Neural progenitor cell (in vitro differentiated cells): Measurements from ENCODE around the gene WBP2. TPM values are rescaled to one million over a fixed set of nuclear protein-coding genes. Genes with fewer than 3 reads are reported as not detected.
A peak's percentile ranks its signal among the peaks of the same experiment; 100 is the strongest.
"Not testable (repeated sequence)": the region's sequence is repeated elsewhere in the genome, so short reads cannot be mapped to it uniquely, and the experiment has no call there.

ENCODE experiments used
- DNase-seq: peaks from one replicate; pipeline ENCODE4 v3.0.0-alpha.2; 2016; ENCODE audit warnings: low spot score
- H2AFZ ChIP-seq: fragments of 200-600 bp; sonication (generic); replicated peaks from 2 replicates; pipeline ENCODE4 v1.6.1; 2016; ENCODE audit warnings: antibody characterized with exemption
- H3F3A ChIP-seq: fragments of 200-600 bp; sonication (generic); 2 replicates; pipeline ENCODE4 v1.6.1; 2016; ENCODE audit warnings: antibody characterized with exemption, low read depth
- H3K27ac ChIP-seq: fragments of 200-600 bp; sonication (generic); 2 replicates; pipeline ENCODE4 v1.5.1; 2016; ENCODE audit warnings: mild to moderate bottlenecking
- H3K27me3 ChIP-seq: fragments of 200-600 bp; sonication (generic); 2 replicates; pipeline ENCODE4 v1.6.1; 2016; ENCODE audit warnings: mild to moderate bottlenecking, moderate library complexity
- H3K36me3 ChIP-seq: fragments of 200-600 bp; sonication (generic); 2 replicates; pipeline ENCODE4 v1.5.1; 2016
- H3K4me1 ChIP-seq: fragments of 200-600 bp; sonication (generic); 2 replicates; pipeline ENCODE4 v1.6.1; 2016; ENCODE audit warnings: mixed run types
- H3K4me2 ChIP-seq: fragments of 200-600 bp; sonication (generic); 2 replicates; pipeline ENCODE4 v1.6.1; 2016
- H3K4me3 ChIP-seq: fragments of 200-600 bp; sonication (generic); 2 replicates; pipeline ENCODE4 v1.5.1; 2016
- H3K79me2 ChIP-seq: fragments of 200-600 bp; sonication (generic); 2 replicates; pipeline ENCODE4 v1.6.1; 2016; ENCODE audit warnings: low read depth
- H3K9ac ChIP-seq: fragments of 200-600 bp; sonication (generic); 2 replicates; pipeline ENCODE4 v1.6.1; 2016
- H3K9me3 ChIP-seq: fragments of 200-600 bp; sonication (generic); 2 replicates; pipeline ENCODE4 v1.5.1; 2016; ENCODE audit warnings: low read depth
- H4K20me1 ChIP-seq: fragments of 200-600 bp; sonication (generic); 2 replicates; pipeline ENCODE4 v1.6.1; 2016; ENCODE audit warnings: low read depth
- H3K27ac Mint-ChIP-seq: 3 replicates; pipeline ENCODE4 v1.8.0; 2021; ENCODE audit warnings: mixed read lengths
- H3K27me3 Mint-ChIP-seq: 2 replicates; pipeline ENCODE4 v1.8.0; 2022; ENCODE audit warnings: low read depth, mild to moderate bottlenecking, inconsistent platforms, moderate library complexity, mixed read lengths; ENCODE audit not compliant: insufficient read depth
- H3K36me3 Mint-ChIP-seq: 3 replicates; pipeline ENCODE4 v1.8.0; 2021; ENCODE audit warnings: mixed read lengths
- H3K4me1 Mint-ChIP-seq: 3 replicates; pipeline ENCODE4 v1.8.0; 2021; ENCODE audit warnings: mixed read lengths
- H3K4me3 Mint-ChIP-seq: 3 replicates; pipeline ENCODE4 v1.8.0; 2021; ENCODE audit warnings: mild to moderate bottlenecking, moderate library complexity, mixed read lengths
- H3K9me3 Mint-ChIP-seq: 3 replicates; pipeline ENCODE4 v1.8.0; 2020; ENCODE audit warnings: mixed read lengths
- CTCF ChIP-seq: fragments of 200-600 bp; sonication (generic); IDR thresholded peaks from 2 replicates; pipeline ENCODE4 v1.5.1; 2017; ENCODE audit warnings: antibody characterized with exemption, mild to moderate bottlenecking
- EZH2 ChIP-seq: fragments of 200-600 bp; sonication (generic); IDR thresholded peaks from 2 replicates; pipeline ENCODE4 v1.6.1; 2017; ENCODE audit warnings: antibody characterized with exemption, mild to moderate bottlenecking, moderate library complexity
- EZH2phosphoT487 ChIP-seq: fragments of 200-600 bp; sonication (generic); IDR thresholded peaks from 2 replicates; pipeline ENCODE4 v1.6.1; 2017; ENCODE audit warnings: antibody characterized with exemption
- total RNA-seq: library from RNA; depleted of rRNA; stranded (reverse); fragments of >200 nt; gene quantifications from 2 replicates; pipeline ENCODE4 v1.2.3, GENCODE V29; 2015; ENCODE audit warnings: low replicate concordance

The WBP2 gene
- total RNA-seq, 1 donor from 2014 or later = 20.9 TPM

DNA sequence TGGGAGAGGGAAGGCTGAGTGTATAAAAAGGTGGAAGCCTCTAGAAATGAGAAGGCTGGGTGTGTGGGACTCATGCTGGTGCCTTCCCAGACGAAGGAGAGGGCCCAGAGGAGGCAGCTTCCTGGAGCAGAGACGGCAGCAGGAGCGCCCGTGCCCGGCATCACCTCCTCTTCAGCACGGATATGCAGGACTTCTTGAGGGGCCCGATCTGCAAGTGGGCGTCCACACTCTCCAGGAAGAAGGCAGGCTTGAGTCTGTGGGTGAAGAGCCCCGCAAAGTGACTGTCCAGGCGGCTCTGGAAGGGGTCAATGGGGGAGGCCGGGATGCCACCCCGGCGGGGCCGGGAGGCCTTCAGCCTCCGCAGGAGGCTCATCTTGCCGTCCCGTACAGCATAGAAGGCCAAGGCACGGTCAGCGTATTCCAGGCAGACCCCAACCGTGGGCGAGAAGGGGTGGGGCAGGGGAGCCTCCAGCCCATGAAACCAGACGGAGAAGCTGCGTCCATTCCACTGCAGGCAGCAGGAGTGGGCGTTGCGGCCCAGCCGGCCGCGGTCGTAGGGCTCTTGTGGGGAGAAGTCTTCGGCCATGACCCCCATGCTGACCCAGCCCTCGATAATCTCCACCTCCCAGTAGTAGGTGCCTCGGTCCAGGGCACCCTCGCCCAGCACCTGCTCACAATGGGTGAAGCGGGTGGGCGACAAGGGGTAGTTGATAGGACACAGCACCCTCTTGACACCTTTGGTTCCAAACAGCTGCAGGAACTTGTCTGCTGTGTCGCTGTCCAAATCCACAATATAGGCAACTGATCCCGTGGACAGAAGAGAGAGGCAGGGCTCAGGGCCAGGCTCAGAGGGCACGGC lies 19.4 kb upstream of the WBP2 start:
- Histone ChIP-seq H2AFZ (no peak overlapping the region), H3K9ac (no peak overlapping the region), H3K4me3 (no peak overlapping the region), H3K4me1 (peaks cover 6% of the 10 kb centered on the region), H3F3A (peaks cover 24% of the 10 kb centered on the region), H3K79me2 (no peaks in the 10 kb centered on the region), H3K27ac (no peak overlapping the region), H4K20me1 (no peaks in the 10 kb centered on the region), H3K36me3 (no peaks in the 10 kb centered on the region), H3K27me3 (peaks cover 39% of the 10 kb centered on the region), H3K4me2 (no peak overlapping the region), H3K9me3 (no peaks in the 10 kb centered on the region)
- DNase-seq = no peak
- H3K9me3 Mint-ChIP-seq = no peaks in the 10 kb centered on the region
- H3K4me1 Mint-ChIP-seq = peaks cover 27% of the 10 kb centered on the region
- H3K27me3 Mint-ChIP-seq = peaks cover 31% of the 10 kb centered on the region
- no peak overlapping the region for H3K4me3 Mint-ChIP-seq
- no peaks in the 10 kb centered on the region for H3K36me3 Mint-ChIP-seq
- no peak overlapping the region for H3K27ac Mint-ChIP-seq
- TF ChIP-seq CTCF = no peak
- no peak for TF ChIP-seq EZH2phosphoT487
- TF ChIP-seq EZH2 = no peak

- peaks cover 33% of the 10 kb centered on the region for H3K4me1 Mint-ChIP-seq
- TF ChIP-seq EZH2phosphoT487 = no peak
- no peak for TF ChIP-seq CTCF
- TF ChIP-seq EZH2 = no peak
Measured at GRCh38 chr17:75873587-75874322, 18.6 kb upstream of the WBP2 start.

GRCh38 chr17:75872434-75873351 lies 17.6 kb upstream of the WBP2 start:
- Histone ChIP-seq H3F3A (peaks cover 13% of the 10 kb centered on the region), H3K36me3 (no peaks in the 10 kb centered on the region), H3K4me1 (peaks cover 6% of the 10 kb centered on the region), H3K79me2 (no peaks in the 10 kb centered on the region), H3K9ac (no peak overlapping the region), H4K20me1 (no peaks in the 10 kb centered on the region), H3K9me3 (no peaks in the 10 kb centered on the region), H3K27me3 (peaks cover 20% of the 10 kb centered on the region), H2AFZ (no peak overlapping the region), H3K27ac (no peak overlapping the region), H3K4me2 (no peak overlapping the region), H3K4me3 (no peak overlapping the region)
- TF ChIP-seq EZH2phosphoT487 = no peak
- TF ChIP-seq CTCF = no peak
- no peak for TF ChIP-seq EZH2
- peaks cover 21% of the 10 kb centered on the region for H3K27me3 Mint-ChIP-seq
- H3K9me3 Mint-ChIP-seq = no peaks in the 10 kb centered on the region
- H3K4me3 Mint-ChIP-seq = no peak overlapping the region
- DNase-seq = no peak
- H3K36me3 Mint-ChIP-seq = no peaks in the 10 kb centered on the region
- H3K4me1 Mint-ChIP-seq = peaks cover 33% of the 10 kb centered on the region
- H3K27ac Mint-ChIP-seq = no peak overlapping the region

More at GRCh38 chr17:75873587-75874322, 18.6 kb upstream of the WBP2 start:
- peaks cover 23% of the 10 kb centered on the region for H3K27me3 Mint-ChIP-seq
- Histone ChIP-seq H4K20me1 (no peaks in the 10 kb centered on the region), H3K4me3 (no peak overlapping the region), H3F3A (peaks cover 16% of the 10 kb centered on the region), H3K4me1 (peaks cover 6% of the 10 kb centered on the region), H3K9ac (no peak overlapping the region), H3K27me3 (peaks cover 31% of the 10 kb centered on the region), H2AFZ (no peak overlapping the region), H3K4me2 (no peak overlapping the region), H3K27ac (no peak overlapping the region), H3K36me3 (no peaks in the 10 kb centered on the region), H3K9me3 (no peaks in the 10 kb centered on the region), H3K79me2 (no peaks in the 10 kb centered on the region)
- no peaks in the 10 kb centered on the region for H3K9me3 Mint-ChIP-seq
- H3K36me3 Mint-ChIP-seq = no peaks in the 10 kb centered on the region
- H3K4me3 Mint-ChIP-seq = no peak overlapping the region
- no peak overlapping the region for H3K27ac Mint-ChIP-seq
- DNase-seq = no peak

- H3K4me3 Mint-ChIP-seq, H3F3A ChIP-seq, H4K20me1 ChIP-seq, H3K79me2 ChIP-seq, H3K27me3 ChIP-seq, H3K4me3 ChIP-seq, H3K4me1 ChIP-seq, H3K9ac ChIP-seq, H3K27me3 Mint-ChIP-seq, H3K27ac ChIP-seq, H3K36me3 Mint-ChIP-seq, H3K4me2 ChIP-seq, H3K36me3 ChIP-seq, H3K9me3 ChIP-seq, DNase-seq, H3K9me3 Mint-ChIP-seq: not testable (repeated sequence)
- peak overlapping the region; percentile 75 for H2AFZ ChIP-seq
- Mint-ChIP-seq H3K27ac (peak overlapping the region; percentile 68), H3K4me1 (peaks cover 26% of the 10 kb centered on the region)
Measured at GRCh38 chr17:75870228-75870627, 15.1 kb upstream of the WBP2 start.
